Choroid plexus epithelial cell (primary cell): ENCODE measurements around the gene TPRG1.

Source experiments
- DNase-seq: peaks from one replicate; pipeline ENCODE4 v3.0.0-alpha.2; 2010; ENCODE audit warnings: low read depth
- H3K4me3 ChIP-seq: 2 replicates; pipeline ENCODE4 v1.5.1; 2011; ENCODE audit warnings: low read depth, mild to moderate bottlenecking, control low read depth, low read length, moderate library complexity
- CTCF ChIP-seq: conservative IDR thresholded peaks from 2 replicates; pipeline ENCODE4 v1.5.1; 2011; ENCODE audit warnings: low read depth, mild to moderate bottlenecking, control low read depth, inconsistent platforms, low read length, moderate library complexity

The TPRG1 gene

GRCh38 chr3:189235214-189235613 is 63.4 kb downstream of the TPRG1 start:
- TF ChIP-seq CTCF, result no peak
- no peak for DNase-seq
- no peak overlapping the region for H3K4me3 ChIP-seq

- no peak for TF ChIP-seq CTCF
- H3K4me3 ChIP-seq, result no peak overlapping the region
- no peak for DNase-seq
These were observed 64.6 kb downstream of the TPRG1 start for GRCh38 chr3:189236352-189236751.

- peak; percentile 9 for DNase-seq
- H3K4me3 ChIP-seq, result no peak overlapping the region
- no peak for TF ChIP-seq CTCF
These were observed 65.8 kb downstream of the TPRG1 start for GRCh38 chr3:189237526-189237925.

- TF ChIP-seq CTCF, result no peak
- no peak overlapping the region for H3K4me3 ChIP-seq
- no peak for DNase-seq
These were observed 66.3 kb downstream of the TPRG1 start for GRCh38 chr3:189238071-189238470.

- no peak for DNase-seq
- no peak for TF ChIP-seq CTCF
- H3K4me3 ChIP-seq, result no peak overlapping the region
These were observed 67.8 kb downstream of the TPRG1 start for GRCh38 chr3:189239616-189240015.

GRCh38 chr3:189249987-189250386 is 78.2 kb downstream of the TPRG1 start:
- no peak for DNase-seq
- no peak overlapping the region for H3K4me3 ChIP-seq
- no peak for TF ChIP-seq CTCF

GRCh38 chr3:189258261-189258660 is 86.5 kb downstream of the TPRG1 start:
- DNase-seq, result no peak
- H3K4me3 ChIP-seq, result no peak overlapping the region
- TF ChIP-seq CTCF, result no peak
